Smooth muscle cell (in vitro differentiated cells): ENCODE data around the gene UBAP2L. TPM values are rescaled to one million over a fixed set of nuclear protein-coding genes. Genes with fewer than 3 reads are reported as not detected.

ENCODE experiments used
- DNase-seq: peaks from one replicate; lab custom pipeline; 2025; ENCODE audit not compliant: unreplicated experiment; lab: John Stamatoyannopoulos, UW
- H2AFZ ChIP-seq: fragments of 200-600 bp; sonication (generic); 2 replicates; pipeline ENCODE4 v1.6.0; 2016; ENCODE audit warnings: antibody characterized with exemption, low read depth, mild to moderate bottlenecking
- H3F3A ChIP-seq: fragments of 200-600 bp; sonication (generic); 2 replicates; pipeline ENCODE4 v1.6.0; 2017; ENCODE audit warnings: antibody characterized with exemption, low read depth
- H3K27ac ChIP-seq: fragments of 200-600 bp; sonication (generic); 2 replicates; pipeline ENCODE4 v1.5.1; 2016; ENCODE audit warnings: low read depth, mild to moderate bottlenecking
- H3K27me3 ChIP-seq: fragments of 200-600 bp; sonication (generic); 2 replicates; pipeline ENCODE4 v1.6.1; 2016; ENCODE audit warnings: low read depth, mild to moderate bottlenecking
- H3K36me3 ChIP-seq: fragments of 200-600 bp; sonication (generic); 2 replicates; pipeline ENCODE4 v1.5.1; 2016; ENCODE audit warnings: low read depth
- H3K4me1 ChIP-seq: fragments of 200-600 bp; sonication (generic); 2 replicates; pipeline ENCODE4 v1.5.1; 2016; ENCODE audit warnings: low read depth
- H3K4me2 ChIP-seq: fragments of 200-600 bp; sonication (generic); 2 replicates; pipeline ENCODE4 v1.6.0; 2016; ENCODE audit warnings: mild to moderate bottlenecking
- H3K4me3 ChIP-seq: fragments of 200-600 bp; sonication (generic); 2 replicates; pipeline ENCODE4 v1.5.1; 2016; ENCODE audit warnings: mild to moderate bottlenecking
- H3K79me2 ChIP-seq: fragments of 200-600 bp; sonication (generic); 2 replicates; pipeline ENCODE4 v1.6.0; 2016; ENCODE audit warnings: low read depth, mild to moderate bottlenecking
- H3K9ac ChIP-seq: fragments of 200-600 bp; sonication (generic); 2 replicates; pipeline ENCODE4 v1.6.0; 2016; ENCODE audit warnings: low read depth
- H3K9me3 ChIP-seq: fragments of 200-600 bp; sonication (generic); replicated peaks from 2 replicates; pipeline ENCODE4 v1.5.1; 2016; ENCODE audit warnings: low read depth
- H4K20me1 ChIP-seq: fragments of 200-600 bp; sonication (generic); 2 replicates; pipeline ENCODE4 v1.6.0; 2016; ENCODE audit warnings: low read depth
- CTCF ChIP-seq: fragments of 200-600 bp; sonication (generic); IDR thresholded peaks from 2 replicates; pipeline ENCODE4 v1.5.1; 2017; ENCODE audit warnings: borderline replicate concordance, mild to moderate bottlenecking, antibody characterized with exemption; ENCODE audit not compliant: insufficient read depth, poor library complexity, severe bottlenecking
- WGBS: methylation state at CpG from one replicate; pipeline ENCODE4 v1.1.7; 2016; ENCODE audit warnings: low lambda C conversion rate; 5-methylcytosine and 5-hydroxymethylcytosine counted together
- polyA plus RNA-seq: library from polyadenylated mRNA; unstranded; fragments of >200 nt; fragmentation: Nextera tagmentation; extraction: Ambion mirVana; gene quantifications from 2 replicates; pipeline ENCODE4 v1.2.1, GENCODE V29; 2016
- total RNA-seq: library from RNA; depleted of rRNA; stranded (reverse); fragments of >200 nt; gene quantifications from 2 replicates; pipeline ENCODE4 v1.2.3, GENCODE V29; 2014

The UBAP2L gene
- total and polyA plus RNA-seq, 2 experiments from 2014 or later, result 108 to 143 TPM

- H4K20me1 ChIP-seq, result peaks cover 49% of the 10 kb centered on the region
- H2AFZ ChIP-seq, result no peak overlapping the region
- peaks cover 12% of the 10 kb centered on the region for H3F3A ChIP-seq
Observed at GRCh38 chr1:154182344-154183045, 38.3 kb upstream of the UBAP2L start.

GRCh38 chr1:154183046-154183915, 37.5 kb upstream of the UBAP2L start:
- TF ChIP-seq CTCF, result no peak
- peaks cover 47% of the 10 kb centered on the region for H3K79me2 ChIP-seq

More at GRCh38 chr1:154182344-154183045, 38.3 kb upstream of the UBAP2L start:
- H3K27me3 ChIP-seq, result no peaks in the 10 kb centered on the region
- H3K27ac ChIP-seq, result peak overlapping the region; percentile 79
- peak; percentile 55 for DNase-seq
- TF ChIP-seq CTCF, result no peak
- H3K4me2 ChIP-seq, result peak overlapping the region; percentile 92
- H3K36me3 ChIP-seq, result no peaks in the 10 kb centered on the region
- peaks cover 55% of the 10 kb centered on the region for H3K79me2 ChIP-seq
- under 1% methylated on average over 35 of the region's 35 CpGs for WGBS
- H3K4me3 ChIP-seq, result peak overlapping the region; percentile 85
- no peaks in the 10 kb centered on the region for H3K9me3 ChIP-seq
- peak overlapping the region; percentile 67 for H3K9ac ChIP-seq
- H3K4me1 ChIP-seq, result peaks cover 50% of the 10 kb centered on the region

GRCh38 chr1:154186177-154186576, 34.6 kb upstream of the UBAP2L start:
- TF ChIP-seq CTCF, result peak; percentile 37
- Histone ChIP-seq H3K79me2 (peaks cover 18% of the 10 kb centered on the region), H3F3A (no peaks in the 10 kb centered on the region), H3K4me2 (no peak overlapping the region), H4K20me1 (peaks cover 13% of the 10 kb centered on the region), H3K9ac (no peak overlapping the region), H2AFZ (no peak overlapping the region), H3K36me3 (no peaks in the 10 kb centered on the region), H3K9me3 (no peaks in the 10 kb centered on the region), H3K4me3 (no peak overlapping the region), H3K27ac (no peak overlapping the region), H3K4me1 (peaks cover 16% of the 10 kb centered on the region), H3K27me3 (peaks cover 2% of the 10 kb centered on the region)
- DNase-seq, result no peak
- 88% methylated on average over 1 of the region's 1 CpG for WGBS

More at GRCh38 chr1:154183046-154183915, 37.5 kb upstream of the UBAP2L start:
- H3K36me3 ChIP-seq, result no peaks in the 10 kb centered on the region
- no peaks in the 10 kb centered on the region for H3K9me3 ChIP-seq
- WGBS, result 4% methylated on average over 41 of the region's 41 CpGs
- H3K4me2 ChIP-seq, result peak overlapping the region; percentile 92
- peak overlapping the region; percentile 79 for H3K27ac ChIP-seq
- peak overlapping the region; percentile 69 for H3K9ac ChIP-seq
- H3K27me3 ChIP-seq, result no peaks in the 10 kb centered on the region
- peaks cover 45% of the 10 kb centered on the region for H3K4me1 ChIP-seq
- DNase-seq, result peak; percentile 69
- H4K20me1 ChIP-seq, result peaks cover 41% of the 10 kb centered on the region
- peak overlapping the region; percentile 85 for H3K4me3 ChIP-seq
- peak overlapping the region; percentile 92 for H2AFZ ChIP-seq
- H3F3A ChIP-seq, result peaks cover 12% of the 10 kb centered on the region
